Astrocyte (in vitro differentiated cells and primary cell): ENCODE results near the gene MYO3B. TPM values are rescaled to one million over a fixed set of nuclear protein-coding genes. Genes with fewer than 3 reads are reported as not detected.

Experiments
- DNase-seq: peaks from one replicate; pipeline ENCODE4 v3.0.0-alpha.2; 2010; ENCODE audit warnings: low read depth
- FAIRE-seq: peaks from 2 replicates; lab custom pipeline; 2011; peaks lifted over from hg19 to GRCh38; lab: Jason Lieb, UNC
- H2AFZ ChIP-seq: 2 replicates; pipeline ENCODE4 v1.6.0; 2012; ENCODE audit warnings: low read depth, low read length, inconsistent platforms
- H3K27ac ChIP-seq: 2 replicates; pipeline ENCODE4 v1.5.1; 2011; ENCODE audit warnings: low read depth, low read length, inconsistent platforms
- H3K27me3 ChIP-seq: 2 replicates; pipeline ENCODE4 v1.6.0; 2011; ENCODE audit warnings: low read length, inconsistent platforms; ENCODE audit not compliant: insufficient read depth
- H3K36me3 ChIP-seq: 2 replicates; pipeline ENCODE4 v1.5.1; 2011; ENCODE audit warnings: low read length, inconsistent platforms; ENCODE audit not compliant: insufficient read depth
- H3K4me1 ChIP-seq: 2 replicates; pipeline ENCODE4 v1.5.1; 2011; ENCODE audit warnings: low read length, inconsistent platforms; ENCODE audit not compliant: insufficient read depth
- H3K4me2 ChIP-seq: 2 replicates; pipeline ENCODE4 v1.6.0; 2012; ENCODE audit warnings: low read length, inconsistent platforms
- H3K4me3 ChIP-seq: 2 replicates; pipeline ENCODE4 v1.5.1; 2011; ENCODE audit warnings: low read depth, mild to moderate bottlenecking, low read length, inconsistent platforms; ENCODE audit not compliant: insufficient read depth
- H3K79me2 ChIP-seq: 2 replicates; pipeline ENCODE4 v1.6.0; 2012; ENCODE audit warnings: mild to moderate bottlenecking, low read length, inconsistent platforms; ENCODE audit not compliant: insufficient read depth
- H3K9ac ChIP-seq: 2 replicates; pipeline ENCODE4 v1.6.0; 2012; ENCODE audit warnings: mild to moderate bottlenecking, low read length, inconsistent platforms
- H3K9me3 ChIP-seq: 2 replicates; pipeline ENCODE4 v1.5.1; 2012; ENCODE audit warnings: low read depth, mild to moderate bottlenecking, low read length, inconsistent platforms; ENCODE audit not compliant: insufficient read depth
- H4K20me1 ChIP-seq: 2 replicates; pipeline ENCODE4 v1.6.0; 2012; ENCODE audit warnings: low read length, inconsistent platforms; ENCODE audit not compliant: insufficient read depth
- H3K27ac Mint-ChIP-seq: one replicate; pipeline ENCODE4 v1.8.0; 2021; ENCODE audit warnings: mild to moderate bottlenecking, mixed read lengths; ENCODE audit not compliant: unreplicated experiment
- H3K27me3 Mint-ChIP-seq: one replicate; pipeline ENCODE4 v1.8.0; 2021; ENCODE audit warnings: low read depth, mixed read lengths; ENCODE audit not compliant: unreplicated experiment
- H3K36me3 Mint-ChIP-seq: one replicate; pipeline ENCODE4 v1.8.0; 2021; ENCODE audit warnings: low read depth, mixed read lengths; ENCODE audit not compliant: unreplicated experiment
- H3K4me1 Mint-ChIP-seq: one replicate; pipeline ENCODE4 v1.8.0; 2021; ENCODE audit warnings: low read depth, mixed read lengths; ENCODE audit not compliant: unreplicated experiment
- H3K4me3 Mint-ChIP-seq: one replicate; pipeline ENCODE4 v1.8.0; 2021; ENCODE audit warnings: mild to moderate bottlenecking, moderate library complexity, mixed read lengths; ENCODE audit not compliant: unreplicated experiment
- H3K9me3 Mint-ChIP-seq: one replicate; pipeline ENCODE4 v1.8.0; 2021; ENCODE audit warnings: mild to moderate bottlenecking, mixed read lengths; ENCODE audit not compliant: unreplicated experiment
- CTCF ChIP-seq: IDR thresholded peaks from 2 replicates; pipeline ENCODE4 v1.5.1; 2011; ENCODE audit warnings: low read depth, mild to moderate bottlenecking, inconsistent platforms, low read length, moderate library complexity; ENCODE audit not compliant: insufficient read depth
- EZH2 ChIP-seq: IDR thresholded peaks from 2 replicates; pipeline ENCODE4 v1.6.1; 2012; ENCODE audit warnings: mild to moderate bottlenecking, low read length, inconsistent platforms; ENCODE audit not compliant: insufficient read depth
- total RNA-seq: library from RNA; stranded (reverse); gene quantifications from 2 replicates; pipeline ENCODE4 v1.2.1, GENCODE V29; 2021

Gene MYO3B
- total RNA-seq, 1 donor from 2014 or later, result not detected

DNA sequence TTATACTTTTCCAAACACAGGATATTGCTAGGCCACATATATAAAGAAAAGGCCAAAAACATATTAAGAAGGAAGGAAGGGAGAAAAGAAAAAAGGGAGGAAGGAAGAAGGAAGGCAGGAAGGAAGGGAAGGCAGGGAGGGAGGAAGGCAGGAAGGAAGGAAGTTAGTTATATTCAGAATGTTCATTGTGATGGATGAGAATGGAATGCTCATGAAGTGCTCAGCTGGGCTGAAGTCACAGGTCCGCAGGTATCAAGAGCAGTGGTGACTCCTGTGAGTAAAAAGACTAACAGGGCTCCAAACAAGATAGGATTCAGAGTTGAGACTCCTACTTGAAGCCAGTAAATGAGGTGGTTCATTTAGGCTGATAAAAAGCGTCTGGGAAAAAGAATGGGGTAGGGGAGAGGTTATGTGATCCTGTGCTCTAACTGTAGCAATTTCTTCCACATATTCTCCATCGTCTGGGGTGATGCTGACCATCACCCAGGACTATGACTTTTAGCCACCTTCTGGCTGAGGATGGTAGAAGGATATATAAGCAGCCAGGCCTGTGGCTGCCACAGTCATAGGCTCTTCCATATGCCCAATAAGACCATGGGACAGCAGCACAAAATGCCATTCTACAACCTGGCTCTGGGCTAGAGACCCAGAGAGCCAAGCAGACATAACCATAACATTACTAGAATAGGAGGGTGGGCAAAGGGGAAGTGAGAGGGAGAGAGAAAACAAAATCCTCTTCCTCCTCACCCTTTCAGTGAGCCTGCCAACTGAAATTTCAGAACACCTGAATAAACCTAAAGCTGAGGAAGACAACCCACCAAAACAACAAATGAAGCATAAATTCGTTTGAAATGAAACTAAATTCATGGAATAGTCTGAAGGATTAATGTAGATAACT is 173.2 kb downstream of the MYO3B start:
- H3K36me3 Mint-ChIP-seq, result peaks cover 2% of the 10 kb centered on the region
- no peak overlapping the region for H3K27ac Mint-ChIP-seq
- Histone ChIP-seq H3K4me2 (no peak overlapping the region), H3K4me3 (no peak overlapping the region), H3K9ac (no peak overlapping the region), H3K9me3 (no peaks in the 10 kb centered on the region), H3K27me3 (peaks cover 3% of the 10 kb centered on the region), H3K4me1 (no peaks in the 10 kb centered on the region), H4K20me1 (no peaks in the 10 kb centered on the region), H3K36me3 (no peaks in the 10 kb centered on the region), H3K27ac (no peak overlapping the region), H2AFZ (no peak overlapping the region), H3K79me2 (no peaks in the 10 kb centered on the region)
- no peak for FAIRE-seq
- no peaks in the 10 kb centered on the region for H3K9me3 Mint-ChIP-seq
- H3K27me3 Mint-ChIP-seq, result peaks cover 13% of the 10 kb centered on the region
- no peaks in the 10 kb centered on the region for H3K4me1 Mint-ChIP-seq
- TF ChIP-seq CTCF, result no peak
- no peak for TF ChIP-seq EZH2
- no peak overlapping the region for H3K4me3 Mint-ChIP-seq
- DNase-seq, result no peak

DNA sequence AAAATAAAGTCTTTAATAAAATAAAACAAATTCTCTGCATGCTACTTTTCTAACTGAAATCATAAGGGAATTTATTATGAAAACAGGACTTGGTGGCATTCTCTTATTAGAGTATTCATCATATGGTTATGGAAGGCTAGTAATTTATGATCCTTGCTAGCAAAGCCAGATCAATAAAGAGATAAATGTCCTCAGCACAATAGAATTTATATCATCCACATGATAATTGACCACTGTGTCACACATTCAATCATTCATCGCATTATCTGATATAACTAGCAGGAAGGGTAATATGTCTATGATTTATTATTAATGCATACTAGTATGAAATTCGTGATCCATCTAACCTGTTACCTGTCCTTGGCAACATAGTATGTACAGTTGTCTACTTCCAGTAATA is 175.8 kb downstream of the MYO3B start:
- Histone ChIP-seq H3K79me2 (no peaks in the 10 kb centered on the region), H3K4me3 (no peak overlapping the region), H3K27me3 (peaks cover 6% of the 10 kb centered on the region), H2AFZ (no peak overlapping the region), H3K4me1 (no peaks in the 10 kb centered on the region), H4K20me1 (no peaks in the 10 kb centered on the region), H3K9ac (no peak overlapping the region), H3K27ac (no peak overlapping the region), H3K9me3 (no peaks in the 10 kb centered on the region), H3K4me2 (no peak overlapping the region), H3K36me3 (no peaks in the 10 kb centered on the region)
- Mint-ChIP-seq H3K36me3 (peaks cover 2% of the 10 kb centered on the region), H3K27ac (no peak overlapping the region), H3K4me3 (no peak overlapping the region), H3K9me3 (no peaks in the 10 kb centered on the region), H3K4me1 (no peaks in the 10 kb centered on the region), H3K27me3 (peaks cover 13% of the 10 kb centered on the region)
- no peak for DNase-seq
- no peak for FAIRE-seq
- no peak for TF ChIP-seq CTCF

GRCh38 chr2:170354388-170354787 is 176.4 kb downstream of the MYO3B start:
- H3K4me3 ChIP-seq, result no peak overlapping the region
- H3K9me3 ChIP-seq, result no peaks in the 10 kb centered on the region
- no peaks in the 10 kb centered on the region for H3K79me2 ChIP-seq
- Mint-ChIP-seq H3K4me1 (no peaks in the 10 kb centered on the region), H3K4me3 (no peak overlapping the region), H3K36me3 (peaks cover 2% of the 10 kb centered on the region), H3K9me3 (no peaks in the 10 kb centered on the region), H3K27me3 (peaks cover 13% of the 10 kb centered on the region), H3K27ac (no peak overlapping the region)
- no peaks in the 10 kb centered on the region for H3K4me1 ChIP-seq
- no peak overlapping the region for H3K4me2 ChIP-seq
- no peaks in the 10 kb centered on the region for H4K20me1 ChIP-seq
- H3K27ac ChIP-seq, result no peak overlapping the region
- DNase-seq (no peak), FAIRE-seq (no peak)
- no peak overlapping the region for H3K9ac ChIP-seq
- no peak overlapping the region for H2AFZ ChIP-seq
- peaks cover 9% of the 10 kb centered on the region for H3K27me3 ChIP-seq
- TF ChIP-seq EZH2 (no peak), CTCF (no peak)
- no peaks in the 10 kb centered on the region for H3K36me3 ChIP-seq
